PC-3 (cell line): ENCODE results near the gene RAB11FIP4. TPM values are rescaled to one million over a fixed set of nuclear protein-coding genes. Genes with fewer than 3 reads are reported as not detected.

Source experiments
- ATAC-seq: fragments of 200-7000 bp; cut with Tn5 transposase; 2 replicates; pipeline ENCODE4 v1.9.1; 2020; ENCODE audit warnings: mild to moderate bottlenecking, moderate library complexity
- BruUV-seq: library from RNA; stranded (reverse); fragments of 400-500 nt; replicated peaks from 2 replicates; lab custom pipeline; 2021; lab: Mats Ljungman, UMichigan
- CTCF ChIA-PET: fragments of 300-600 bp; sonication (Branson Sonifier 250); formaldehyde crosslinking; loops from one replicate; lab custom pipeline; 2022; ENCODE audit warnings: antibody characterized with exemption; lab: Charles Lee
- POLR2A ChIA-PET: fragments of 300-600 bp; sonication (Branson Sonifier 250); formaldehyde crosslinking; loops from one replicate; lab custom pipeline; 2022; ENCODE audit warnings: antibody characterized with exemption; ENCODE audit not compliant: unreplicated experiment; lab: Charles Lee
- DNase-seq: peaks from one replicate; pipeline ENCODE4 v3.0.0-alpha.2; 2015
- H2AFZ ChIP-seq: fragments of 300-600 bp; sonication (generic); 2 replicates; pipeline ENCODE4 v1.6.0; 2016; ENCODE audit warnings: antibody characterized with exemption, low read length
- H3F3A ChIP-seq: fragments of 300-600 bp; sonication (generic); one replicate; pipeline ENCODE4 v1.6.0; 2017; ENCODE audit warnings: antibody characterized with exemption, low read length, control low read depth, mild to moderate bottlenecking; ENCODE audit not compliant: unreplicated experiment
- H3K27ac ChIP-seq: fragments of 300-600 bp; sonication (generic); 2 replicates; pipeline ENCODE4 v1.5.1; 2016; ENCODE audit warnings: mild to moderate bottlenecking, low read length
- H3K27me3 ChIP-seq: fragments of 300-600 bp; sonication (generic); 2 replicates; pipeline ENCODE4 v1.6.1; 2016; ENCODE audit warnings: low read length, mixed read lengths
- H3K36me3 ChIP-seq: fragments of 300-600 bp; sonication (generic); 2 replicates; pipeline ENCODE4 v1.6.1; 2016; ENCODE audit warnings: low read depth, mixed run types, low read length, mixed read lengths
- H3K4me1 ChIP-seq: fragments of 300-600 bp; sonication (generic); 2 replicates; pipeline ENCODE4 v1.5.1; 2016; ENCODE audit warnings: low read length; ENCODE audit not compliant: insufficient read depth
- H3K4me2 ChIP-seq: fragments of 300-600 bp; sonication (generic); 2 replicates; pipeline ENCODE4 v1.6.0; 2016; ENCODE audit warnings: low read length
- H3K4me3 ChIP-seq: fragments of 300-600 bp; sonication (generic); 2 replicates; pipeline ENCODE4 v1.5.1; 2016; ENCODE audit warnings: mild to moderate bottlenecking, low read length, mixed read lengths
- H3K79me2 ChIP-seq: fragments of 300-600 bp; sonication (generic); 2 replicates; pipeline ENCODE4 v1.6.1; 2017; ENCODE audit warnings: low read length, mixed read lengths
- H3K9ac ChIP-seq: fragments of 300-600 bp; sonication (generic); 2 replicates; pipeline ENCODE4 v1.6.0; 2016; ENCODE audit warnings: mild to moderate bottlenecking, low read length
- H3K9me2 ChIP-seq: fragments of 300-600 bp; sonication (generic); replicated peaks from 2 replicates; pipeline ENCODE4 v1.6.1; 2016; ENCODE audit warnings: mixed run types, low read length, mixed read lengths
- H3K9me3 ChIP-seq: fragments of 300-600 bp; sonication (generic); 2 replicates; pipeline ENCODE4 v1.6.1; 2016; ENCODE audit warnings: low read length, mixed read lengths
- H4K20me1 ChIP-seq: fragments of 300-600 bp; sonication (generic); 2 replicates; pipeline ENCODE4 v1.6.1; 2016; ENCODE audit warnings: low read length, mixed read lengths
- EZH2 ChIP-seq: fragments of 300-600 bp; sonication (generic); IDR thresholded peaks from one replicate; pipeline ENCODE4 v1.6.1; 2017; ENCODE audit warnings: antibody characterized with exemption, mild to moderate bottlenecking, low read length; ENCODE audit not compliant: unreplicated experiment
- EZH2phosphoT487 ChIP-seq: fragments of 300-600 bp; sonication (generic); IDR thresholded peaks from 2 replicates; pipeline ENCODE4 v1.6.1; 2018; ENCODE audit warnings: mild to moderate bottlenecking, antibody characterized with exemption, low read length, borderline replicate concordance
- intact Hi-C: fragments of 100-400 bp; cut with micrococcal nuclease; formaldehyde crosslinking; loops from 2 replicates; pipeline ENCODE4 v1.9.0; 2023
- total RNA-seq: library from RNA; depleted of rRNA; stranded (reverse); fragments of >200 nt; gene quantifications from 2 replicates; pipeline ENCODE4 v1.2.3, GENCODE V29; 2014
- TF ChIP-seq, protein P1 (sequence below): fragments of 300-600 bp; sonication (generic); conservative IDR thresholded peaks from 2 replicates; pipeline ENCODE4 v1.5.1; 2017; ENCODE audit warnings: antibody characterized with exemption, low read depth, mild to moderate bottlenecking, low read length

RAB11FIP4 gene
- total RNA-seq, 1 experiment from 2014 or later = 4.2 TPM

DNA sequence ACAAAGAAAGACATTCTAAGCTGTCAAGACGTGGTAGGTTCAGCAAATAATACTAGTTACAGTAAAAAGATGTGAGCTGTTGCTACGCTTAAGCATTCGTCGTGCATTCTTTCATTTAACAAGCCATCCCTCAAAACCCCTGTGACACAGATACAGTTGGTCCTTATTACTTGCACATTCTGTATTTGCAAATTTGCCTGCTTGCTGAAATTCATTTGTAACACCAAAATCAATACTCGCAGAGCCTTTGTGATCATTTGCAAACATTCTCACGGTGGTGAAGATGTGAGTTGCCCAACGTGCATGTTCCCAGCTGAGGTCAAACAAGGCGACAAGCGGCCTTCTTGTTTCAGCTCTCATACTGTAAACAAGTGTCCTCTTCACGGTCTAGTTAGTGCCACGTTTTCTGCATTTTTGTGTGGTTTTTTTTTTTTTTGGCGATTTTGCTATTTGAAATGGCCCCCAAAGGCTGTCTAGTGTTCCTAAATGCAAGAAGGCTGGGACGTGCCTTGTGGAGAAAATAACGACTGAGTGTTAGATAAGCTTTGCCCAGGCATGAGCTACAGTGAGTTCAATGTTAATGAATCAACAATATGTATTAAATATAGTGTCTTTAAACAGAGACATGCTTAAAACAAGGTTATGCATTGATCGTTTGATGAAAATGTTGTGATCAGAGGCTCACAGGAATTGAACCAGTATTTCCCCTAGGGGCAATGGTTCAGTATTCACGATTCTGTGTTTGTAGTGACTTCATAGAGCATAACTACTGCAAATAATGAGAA, 84.1 kb downstream of the RAB11FIP4 start:
- Histone ChIP-seq H3K27me3 (no peaks in the 10 kb centered on the region), H3K4me2 (no peak overlapping the region), H3K4me1 (no peaks in the 10 kb centered on the region), H3K36me3 (no peaks in the 10 kb centered on the region), H3F3A (no peaks in the 10 kb centered on the region), H3K4me3 (no peak overlapping the region), H4K20me1 (no peaks in the 10 kb centered on the region), H2AFZ (no peak overlapping the region), H3K79me2 (no peaks in the 10 kb centered on the region), H3K9ac (no peak overlapping the region), H3K9me2 (no peaks in the 10 kb centered on the region), H3K27ac (no peak overlapping the region), H3K9me3 (no peaks in the 10 kb centered on the region)
- ATAC-seq (no peak), DNase-seq (no peak)
- no peak for TF ChIP-seq EZH2phosphoT487
- TF ChIP-seq, protein P1, sequence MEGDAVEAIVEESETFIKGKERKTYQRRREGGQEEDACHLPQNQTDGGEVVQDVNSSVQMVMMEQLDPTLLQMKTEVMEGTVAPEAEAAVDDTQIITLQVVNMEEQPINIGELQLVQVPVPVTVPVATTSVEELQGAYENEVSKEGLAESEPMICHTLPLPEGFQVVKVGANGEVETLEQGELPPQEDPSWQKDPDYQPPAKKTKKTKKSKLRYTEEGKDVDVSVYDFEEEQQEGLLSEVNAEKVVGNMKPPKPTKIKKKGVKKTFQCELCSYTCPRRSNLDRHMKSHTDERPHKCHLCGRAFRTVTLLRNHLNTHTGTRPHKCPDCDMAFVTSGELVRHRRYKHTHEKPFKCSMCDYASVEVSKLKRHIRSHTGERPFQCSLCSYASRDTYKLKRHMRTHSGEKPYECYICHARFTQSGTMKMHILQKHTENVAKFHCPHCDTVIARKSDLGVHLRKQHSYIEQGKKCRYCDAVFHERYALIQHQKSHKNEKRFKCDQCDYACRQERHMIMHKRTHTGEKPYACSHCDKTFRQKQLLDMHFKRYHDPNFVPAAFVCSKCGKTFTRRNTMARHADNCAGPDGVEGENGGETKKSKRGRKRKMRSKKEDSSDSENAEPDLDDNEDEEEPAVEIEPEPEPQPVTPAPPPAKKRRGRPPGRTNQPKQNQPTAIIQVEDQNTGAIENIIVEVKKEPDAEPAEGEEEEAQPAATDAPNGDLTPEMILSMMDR = no peak
- no peak for TF ChIP-seq EZH2
- no TSS peak for BruUV-seq
- intact Hi-C loops = no loop called here
- POLR2A ChIA-PET = no interaction called here
- CTCF ChIA-PET = no interaction called here

DNA sequence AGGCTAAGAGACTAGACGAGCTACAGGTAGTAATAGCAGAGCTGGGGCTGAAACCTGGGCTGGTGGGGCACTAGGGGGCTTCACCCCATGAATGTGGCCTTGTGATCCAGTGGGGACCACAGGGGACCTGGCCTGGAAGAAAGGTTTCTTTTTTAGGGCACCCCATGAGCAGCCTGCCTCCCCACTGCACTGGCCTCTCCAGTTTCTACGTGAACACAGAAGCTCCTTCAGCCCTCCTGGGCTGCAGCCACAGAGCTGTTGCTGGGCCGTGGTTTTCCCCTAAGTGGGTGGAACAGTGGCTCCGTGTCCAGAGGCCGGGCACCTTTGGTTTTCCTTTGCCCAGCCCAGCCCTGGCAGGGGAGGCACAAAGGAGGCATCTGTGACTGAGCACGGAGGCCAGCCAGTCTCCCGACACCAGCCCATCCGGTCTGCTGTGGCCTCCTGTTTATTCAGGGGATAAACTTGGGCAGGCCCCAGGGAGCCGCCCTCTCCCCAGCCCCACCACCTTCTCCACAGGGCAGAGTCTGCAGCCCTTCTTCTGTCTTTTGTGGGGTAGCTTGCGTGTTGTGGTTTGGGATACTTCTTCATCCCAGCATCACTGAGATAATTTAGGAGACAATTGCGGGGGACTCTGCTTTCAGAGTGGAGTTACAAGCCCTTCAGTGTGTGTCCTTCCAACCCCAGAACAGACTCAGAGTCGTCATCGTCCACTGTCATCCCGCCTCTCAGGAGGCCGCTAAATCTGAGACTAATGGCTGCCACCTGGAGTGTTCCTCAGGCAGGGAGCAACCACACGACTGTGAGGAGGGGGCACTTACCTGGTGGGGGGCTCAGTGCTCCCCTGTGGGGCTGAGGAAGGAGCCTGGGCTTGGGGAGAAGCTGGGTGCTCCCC, 85.3 kb downstream of the RAB11FIP4 start:
- no peak overlapping the region for H2AFZ ChIP-seq
- ATAC-seq = no peak
- DNase-seq = no peak
- no peaks in the 10 kb centered on the region for H3K27me3 ChIP-seq
- H3F3A ChIP-seq = no peaks in the 10 kb centered on the region
- BruUV-seq = no TSS peak
- CTCF ChIA-PET = no interaction called here
- no peak overlapping the region for H3K4me2 ChIP-seq
- H3K9me3 ChIP-seq = no peaks in the 10 kb centered on the region
- no peaks in the 10 kb centered on the region for H3K79me2 ChIP-seq
- no peaks in the 10 kb centered on the region for H3K9me2 ChIP-seq
- H3K4me1 ChIP-seq = no peaks in the 10 kb centered on the region
- no peak overlapping the region for H3K4me3 ChIP-seq
- TF ChIP-seq, protein P1 = no peak
- TF ChIP-seq EZH2phosphoT487 (no peak), EZH2 (no peak)
- no peak overlapping the region for H3K9ac ChIP-seq
- no peak overlapping the region for H3K27ac ChIP-seq
- POLR2A ChIA-PET = no interaction called here
- no peaks in the 10 kb centered on the region for H3K36me3 ChIP-seq
- no peaks in the 10 kb centered on the region for H4K20me1 ChIP-seq
- intact Hi-C loops = no loop called here
